ENCODE data around the gene ZFAND3. TPM values are rescaled to one million over a fixed set of nuclear protein-coding genes. Genes with fewer than 3 reads are reported as not detected.

The ZFAND3 gene
- total and polyA plus RNA-seq, 2 experiments from 2014 or later, result 16.9 to 28.2 TPM

GRCh38 chr6:38171997-38172738, 352.6 kb downstream of the ZFAND3 start:
- Histone ChIP-seq H3K36me3 (ENCODE audit: insufficient read depth) (no peaks in the 10 kb centered on the region), H3K27me3 (ENCODE audit: insufficient read depth) (no peaks in the 10 kb centered on the region), H3K4me3 (no peak overlapping the region), H3K79me2 (replicated peaks; ENCODE audit: insufficient read depth) (no peaks in the 10 kb centered on the region), H3K9me2 (ENCODE audit: insufficient read depth) (no peaks in the 10 kb centered on the region), H3K27ac (ENCODE audit: low read depth) (no peak overlapping the region), H3K4me2 (no peak overlapping the region), H4K20me1 (replicated peaks; ENCODE audit: insufficient read depth) (no peaks in the 10 kb centered on the region), H3K4me1 (ENCODE audit: insufficient read depth) (peaks cover 11% of the 10 kb centered on the region; the same call in 1 of the 2 replicates), H3F3A (replicated peaks; ENCODE audit: low read depth) (no peaks in the 10 kb centered on the region), H2AFZ (no peak overlapping the region)
- H3K9me3 Mint-ChIP-seq, result no peaks in the 10 kb centered on the region
- H3K27me3 Mint-ChIP-seq (ENCODE audit: insufficient read depth, low read depth, poor library complexity), result peaks cover 19% of the 10 kb centered on the region
- peaks cover 43% of the 10 kb centered on the region for H3K4me1 Mint-ChIP-seq
- H3K4me3 Mint-ChIP-seq, result no peak overlapping the region
- no peak for DNase-seq (ENCODE audit: low spot score)
- ATAC-seq, result no peak
- no peak overlapping the region; the same call in 1 of the 2 replicates for H3K27ac Mint-ChIP-seq
- no peak for TF ChIP-seq ZNF114 (CRISPR knock-in tag; IDR thresholded peaks at IDR 0.05)
- no peak for TF ChIP-seq EZH2phosphoT487 (IDR thresholded peaks at IDR 0.05; ENCODE audit: unreplicated experiment)
- TF ChIP-seq ZNF331 (CRISPR knock-in tag; IDR thresholded peaks at IDR 0.05; ENCODE audit: low read depth), result no peak
- TF ChIP-seq, protein P1, sequence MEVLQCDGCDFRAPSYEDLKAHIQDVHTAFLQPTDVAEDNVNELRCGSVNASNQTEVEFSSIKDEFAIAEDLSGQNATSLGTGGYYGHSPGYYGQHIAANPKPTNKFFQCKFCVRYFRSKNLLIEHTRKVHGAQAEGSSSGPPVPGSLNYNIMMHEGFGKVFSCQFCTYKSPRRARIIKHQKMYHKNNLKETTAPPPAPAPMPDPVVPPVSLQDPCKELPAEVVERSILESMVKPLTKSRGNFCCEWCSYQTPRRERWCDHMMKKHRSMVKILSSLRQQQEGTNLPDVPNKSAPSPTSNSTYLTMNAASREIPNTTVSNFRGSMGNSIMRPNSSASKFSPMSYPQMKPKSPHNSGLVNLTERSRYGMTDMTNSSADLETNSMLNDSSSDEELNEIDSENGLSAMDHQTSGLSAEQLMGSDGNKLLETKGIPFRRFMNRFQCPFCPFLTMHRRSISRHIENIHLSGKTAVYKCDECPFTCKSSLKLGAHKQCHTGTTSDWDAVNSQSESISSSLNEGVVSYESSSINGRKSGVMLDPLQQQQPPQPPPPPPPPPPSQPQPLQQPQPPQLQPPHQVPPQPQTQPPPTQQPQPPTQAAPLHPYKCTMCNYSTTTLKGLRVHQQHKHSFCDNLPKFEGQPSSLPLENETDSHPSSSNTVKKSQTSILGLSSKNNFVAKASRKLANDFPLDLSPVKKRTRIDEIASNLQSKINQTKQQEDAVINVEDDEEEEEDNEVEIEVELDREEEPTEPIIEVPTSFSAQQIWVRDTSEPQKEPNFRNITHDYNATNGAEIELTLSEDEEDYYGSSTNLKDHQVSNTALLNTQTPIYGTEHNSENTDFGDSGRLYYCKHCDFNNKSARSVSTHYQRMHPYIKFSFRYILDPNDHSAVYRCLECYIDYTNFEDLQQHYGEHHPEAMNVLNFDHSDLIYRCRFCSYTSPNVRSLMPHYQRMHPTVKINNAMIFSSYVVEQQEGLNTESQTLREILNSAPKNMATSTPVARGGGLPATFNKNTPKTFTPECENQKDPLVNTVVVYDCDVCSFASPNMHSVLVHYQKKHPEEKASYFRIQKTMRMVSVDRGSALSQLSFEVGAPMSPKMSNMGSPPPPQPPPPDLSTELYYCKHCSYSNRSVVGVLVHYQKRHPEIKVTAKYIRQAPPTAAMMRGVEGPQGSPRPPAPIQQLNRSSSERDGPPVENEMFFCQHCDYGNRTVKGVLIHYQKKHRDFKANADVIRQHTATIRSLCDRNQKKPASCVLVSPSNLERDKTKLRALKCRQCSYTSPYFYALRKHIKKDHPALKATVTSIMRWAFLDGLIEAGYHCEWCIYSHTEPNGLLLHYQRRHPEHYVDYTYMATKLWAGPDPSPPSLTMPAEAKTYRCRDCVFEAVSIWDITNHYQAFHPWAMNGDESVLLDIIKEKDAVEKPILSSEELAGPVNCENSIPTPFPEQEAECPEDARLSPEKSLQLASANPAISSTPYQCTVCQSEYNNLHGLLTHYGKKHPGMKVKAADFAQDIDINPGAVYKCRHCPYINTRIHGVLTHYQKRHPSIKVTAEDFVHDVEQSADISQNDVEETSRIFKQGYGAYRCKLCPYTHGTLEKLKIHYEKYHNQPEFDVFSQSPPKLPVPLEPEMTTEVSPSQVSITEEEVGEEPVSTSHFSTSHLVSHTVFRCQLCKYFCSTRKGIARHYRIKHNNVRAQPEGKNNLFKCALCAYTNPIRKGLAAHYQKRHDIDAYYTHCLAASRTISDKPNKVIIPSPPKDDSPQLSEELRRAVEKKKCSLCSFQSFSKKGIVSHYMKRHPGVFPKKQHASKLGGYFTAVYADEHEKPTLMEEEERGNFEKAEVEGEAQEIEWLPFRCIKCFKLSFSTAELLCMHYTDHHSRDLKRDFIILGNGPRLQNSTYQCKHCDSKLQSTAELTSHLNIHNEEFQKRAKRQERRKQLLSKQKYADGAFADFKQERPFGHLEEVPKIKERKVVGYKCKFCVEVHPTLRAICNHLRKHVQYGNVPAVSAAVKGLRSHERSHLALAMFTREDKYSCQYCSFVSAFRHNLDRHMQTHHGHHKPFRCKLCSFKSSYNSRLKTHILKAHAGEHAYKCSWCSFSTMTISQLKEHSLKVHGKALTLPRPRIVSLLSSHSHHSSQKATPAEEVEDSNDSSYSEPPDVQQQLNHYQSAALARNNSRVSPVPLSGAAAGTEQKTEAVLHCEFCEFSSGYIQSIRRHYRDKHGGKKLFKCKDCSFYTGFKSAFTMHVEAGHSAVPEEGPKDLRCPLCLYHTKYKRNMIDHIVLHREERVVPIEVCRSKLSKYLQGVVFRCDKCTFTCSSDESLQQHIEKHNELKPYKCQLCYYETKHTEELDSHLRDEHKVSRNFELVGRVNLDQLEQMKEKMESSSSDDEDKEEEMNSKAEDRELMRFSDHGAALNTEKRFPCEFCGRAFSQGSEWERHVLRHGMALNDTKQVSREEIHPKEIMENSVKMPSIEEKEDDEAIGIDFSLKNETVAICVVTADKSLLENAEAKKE (CRISPR knock-in tag; IDR thresholded peaks at IDR 0.05), result no peak
- no peak for TF ChIP-seq CTCF (conservative IDR thresholded peaks at IDR 0.05; ENCODE audit: low read depth in 2 of 2)
- TF ChIP-seq NANOG (IDR thresholded peaks at IDR 0.05; ENCODE audit: borderline replicate concordance), result no peak
- no peak for TF ChIP-seq EZH2 (IDR thresholded peaks at IDR 0.05; ENCODE audit: low read depth, unreplicated experiment)
- TF ChIP-seq, protein P2, sequence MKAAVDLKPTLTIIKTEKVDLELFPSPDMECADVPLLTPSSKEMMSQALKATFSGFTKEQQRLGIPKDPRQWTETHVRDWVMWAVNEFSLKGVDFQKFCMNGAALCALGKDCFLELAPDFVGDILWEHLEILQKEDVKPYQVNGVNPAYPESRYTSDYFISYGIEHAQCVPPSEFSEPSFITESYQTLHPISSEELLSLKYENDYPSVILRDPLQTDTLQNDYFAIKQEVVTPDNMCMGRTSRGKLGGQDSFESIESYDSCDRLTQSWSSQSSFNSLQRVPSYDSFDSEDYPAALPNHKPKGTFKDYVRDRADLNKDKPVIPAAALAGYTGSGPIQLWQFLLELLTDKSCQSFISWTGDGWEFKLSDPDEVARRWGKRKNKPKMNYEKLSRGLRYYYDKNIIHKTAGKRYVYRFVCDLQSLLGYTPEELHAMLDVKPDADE (IDR thresholded peaks at IDR 0.05), result no peak
- TF ChIP-seq POLR2AphosphoS5 (IDR thresholded peaks at IDR 0.05; ENCODE audit: low read depth), result no peak
- no peak for TF ChIP-seq STAT1 (IDR thresholded peaks at IDR 0.05; ENCODE audit: unreplicated experiment)
- no peaks in the 10 kb centered on the region for H3K36me3 Mint-ChIP-seq (ENCODE audit: low read depth)

Measured in GM23338 (cell line).